Lung (tissue), 12 donors: ENCODE results near the gene MMP8. TPM values are rescaled to one million over a fixed set of nuclear protein-coding genes. Genes with fewer than 3 reads are reported as not detected.
"Not testable (repeated sequence)": the region's sequence is repeated elsewhere in the genome, so short reads cannot be mapped to it uniquely, and the experiment has no call there.

Experiments used
- ATAC-seq: fragments of 200-7000 bp; cut with Tn5 transposase; one replicate; pipeline ENCODE4 v1.9.1; 2020; ENCODE audit warnings: moderate number of reproducible peaks; ENCODE audit not compliant: insufficient read depth, low FRiP score
- DNase-seq, 3 donors: peaks; one replicate each; pipeline ENCODE4 v3.0.0-alpha.2; 2013 to 2017
- H3K27ac ChIP-seq, 2 donors: one replicate each; pipeline ENCODE4 v1.5.1; 2013; ENCODE audit warnings: mild to moderate bottlenecking in 2 of 2, moderate library complexity in 2 of 2, control low read depth in 1 of 2, inconsistent platforms in 1 of 2, low read depth in 1 of 2, low read length in 1 of 2
- H3K27me3 ChIP-seq, 3 donors: one replicate each; pipeline ENCODE4 v1.5.1; 2013; ENCODE audit warnings: low read length in 2 of 3; ENCODE audit not compliant: control insufficient read depth in 3 of 3, insufficient read depth in 3 of 3
- H3K36me3 ChIP-seq, 4 donors: one replicate each; pipeline ENCODE4 v1.5.1; 2013; ENCODE audit warnings: low read length in 4 of 4, mild to moderate bottlenecking in 1 of 4, moderate library complexity in 1 of 4; ENCODE audit not compliant: control insufficient read depth in 4 of 4, insufficient read depth in 4 of 4
- H3K4me1 ChIP-seq, 5 donors: one replicate each; pipeline ENCODE4 v1.5.1; 2013; ENCODE audit warnings: low read length in 5 of 5, mild to moderate bottlenecking in 2 of 5, moderate library complexity in 1 of 5; ENCODE audit not compliant: control insufficient read depth in 5 of 5, insufficient read depth in 5 of 5
- H3K4me3 ChIP-seq: one replicate; pipeline ENCODE4 v1.5.1; 2013; ENCODE audit warnings: mild to moderate bottlenecking, control low read depth, moderate library complexity
- H3K9ac ChIP-seq, 2 donors: one replicate each; pipeline ENCODE4 v1.5.1; 2013; ENCODE audit warnings: low read length in 2 of 2, control low read depth in 1 of 2; ENCODE audit not compliant: insufficient read depth in 1 of 2
- H3K9me3 ChIP-seq, 4 donors: one replicate each; pipeline ENCODE4 v1.5.1; 2013; ENCODE audit warnings: low read length in 3 of 4, mild to moderate bottlenecking in 1 of 4, moderate library complexity in 1 of 4; ENCODE audit not compliant: control insufficient read depth in 4 of 4, insufficient read depth in 3 of 4
- CTCF ChIP-seq: IDR thresholded peaks from 2 replicates; pipeline ENCODE4 v1.5.1; 2012; ENCODE audit warnings: mild to moderate bottlenecking; ENCODE audit errors: control extremely low read depth, extremely low read depth
- WGBS, 2 donors: extraction: QIAGEN DNeasy Blood & Tissue Kit; methylation state at CpG; one replicate each; pipeline ENCODE4 v1.1.7; 2013; 5-methylcytosine and 5-hydroxymethylcytosine counted together
- polyA plus RNA-seq, 2 donors: library from polyadenylated mRNA; stranded (reverse); fragments of 200-250 nt; gene quantifications; one replicate each; pipeline ENCODE4 v1.2.1, GENCODE V29; 2013
- total RNA-seq, 2 donors: library from RNA; depleted of rRNA in 1 of 2; stranded (reverse); fragments of >200 nt in 1 of 2; gene quantifications; one replicate each; pipeline ENCODE4 v1.2.1, GENCODE V29; 2014 to 2021
- donor health status: control.
- donor health status: control.
- donor health status: Bipolar disorder and iron deficiency.
- donor health status: healthy.
- donor health status: DM: yes; HTN: yes; CAD: no.

Gene MMP8
- total and polyA plus RNA-seq, 4 donors, result 0.30 to 77.5 (median 1.6) TPM

GRCh38 chr11:102753267-102753666, 28.5 kb upstream of the MMP8 start:
- no peak overlapping the region for H3K27ac ChIP-seq
- H3K4me3 ChIP-seq, result no peak overlapping the region
- TF ChIP-seq CTCF, result no peak
- DNase-seq (no peak), ATAC-seq (no peak)
- no peaks in the 10 kb centered on the region for H3K36me3 ChIP-seq
- no peaks in the 10 kb centered on the region for H3K4me1 ChIP-seq
- no peak overlapping the region for H3K9ac ChIP-seq
- 97 to 98% methylated on average over 1 of the region's 1 CpG for WGBS, 2 donors
- H3K9me3 ChIP-seq, result peaks cover 0 to 3% (median 0%) of the 10 kb centered on the region in 4 donors
- H3K27me3 ChIP-seq, result peaks cover 0 to 2% (median 0%) of the 10 kb centered on the region in 3 donors

GRCh38 chr11:102751673-102752072, 26.9 kb upstream of the MMP8 start:
- peaks cover 0 to 2% (median 0%) of the 10 kb centered on the region in 3 donors for H3K27me3 ChIP-seq
- no peak overlapping the region for H3K4me3 ChIP-seq
- H3K4me1 ChIP-seq, result no peaks in the 10 kb centered on the region
- H3K9ac ChIP-seq, result no peak overlapping the region
- no peak for TF ChIP-seq CTCF
- no peak overlapping the region for H3K27ac ChIP-seq
- DNase-seq (no peak), ATAC-seq (no peak)
- no peaks in the 10 kb centered on the region for H3K36me3 ChIP-seq
- peaks cover 0 to 3% (median 0%) of the 10 kb centered on the region in 4 donors for H3K9me3 ChIP-seq

GRCh38 chr11:102749101-102749722, 24.5 kb upstream of the MMP8 start:
- no peak for ATAC-seq
- Histone ChIP-seq H3K36me3 (no peaks in the 10 kb centered on the region), H3K9ac (no peak overlapping the region), H3K9me3 (peaks cover 0 to 3% (median 0%) of the 10 kb centered on the region in 4 donors), H3K27ac (no peak overlapping the region), H3K4me3 (no peak overlapping the region), H3K4me1 (no peaks in the 10 kb centered on the region), H3K27me3 (peaks cover 0 to 2% (median 0%) of the 10 kb centered on the region in 3 donors)
- DNase-seq, result no peak
- no peak for TF ChIP-seq CTCF

- not testable (repeated sequence) for H3K9ac ChIP-seq, H3K9me3 ChIP-seq, H3K4me3 ChIP-seq, DNase-seq, H3K27ac ChIP-seq, ATAC-seq, H3K27me3 ChIP-seq, H3K36me3 ChIP-seq, H3K4me1 ChIP-seq
- WGBS, 2 donors, result 84 to 90% methylated on average over 28 to 32 of the region's 32 CpGs
Observed at GRCh38 chr11:102746746-102747578, 22.2 kb upstream of the MMP8 start.
